ENCODE data around the gene PRAMEF12.
A peak's percentile ranks its signal among the peaks of the same experiment; 100 is the strongest.
"Not testable (repeated sequence)": the region's sequence is repeated elsewhere in the genome, so short reads cannot be mapped to it uniquely, and the experiment has no call there.

The PRAMEF12 gene

GRCh38 chr1:12771186-12771585, 2.4 kb upstream of the PRAMEF12 start:
- DNase-seq, result no peak

GRCh38 chr1:12772520-12772919, 1.0 kb upstream of the PRAMEF12 start:
- no peak for DNase-seq

GRCh38 chr1:12774801-12775345, 1.3 kb downstream of the PRAMEF12 start:
- DNase-seq, result no peak

GRCh38 chr1:12775443-12775842, 1.9 kb downstream of the PRAMEF12 start:
- DNase-seq, result no peak

GRCh38 chr1:12776801-12777557, 3.4 kb downstream of the PRAMEF12 start:
- DNase-seq, result no peak

GRCh38 chr1:12778061-12778460, 4.5 kb downstream of the PRAMEF12 start:
- DNase-seq, result no peak

GRCh38 chr1:12778907-12779306, 5.4 kb downstream of the PRAMEF12 start:
- DNase-seq, result no peak

GRCh38 chr1:12781488-12781887, 8.0 kb downstream of the PRAMEF12 start:
- DNase-seq, result not testable (repeated sequence)

GRCh38 chr1:12783783-12784182, 10.2 kb downstream of the PRAMEF12 start:
- peak; percentile 2 to 8 for DNase-seq

- not testable (repeated sequence) for DNase-seq
Observed at GRCh38 chr1:12784729-12785128, 11.2 kb downstream of the PRAMEF12 start.

GRCh38 chr1:12791097-12791496, 17.6 kb downstream of the PRAMEF12 start, which contains the start of gene PRAMEF1:
PRAMEF1 (plus strand) TSS chr1:12791397; CDS start chr1:12793228, 1,831 bp downstream.
- not testable (repeated sequence) for DNase-seq

- DNase-seq, result no peak
Observed at GRCh38 chr1:12798911-12799310, 25.4 kb downstream of the PRAMEF12 start.

GRCh38 chr1:12799730-12800129, 26.2 kb downstream of the PRAMEF12 start:
- no peak for DNase-seq

GRCh38 chr1:12809933-12810332, 36.4 kb downstream of the PRAMEF12 start:
- no peak for DNase-seq

- no peak for DNase-seq
Observed at GRCh38 chr1:12810691-12811408, 37.3 kb downstream of the PRAMEF12 start.

- no peak for DNase-seq
Observed at GRCh38 chr1:12811409-12811784, 37.9 kb downstream of the PRAMEF12 start.

GRCh38 chr1:12819061-12819460, 45.5 kb downstream of the PRAMEF12 start:
- DNase-seq, result not testable (repeated sequence)

Data from Kasumi-1 (cell line).